Natural killer cell treated with Interleukin-12 subunit alpha and Interleukin-12 subunit beta and Interleukin-15 and Interleukin-18, amount 100 ng/mL, for 72 hours (primary cell): ENCODE measurements around the gene KCNQ1. TPM values are rescaled to one million over a fixed set of nuclear protein-coding genes. Genes with fewer than 3 reads are reported as not detected.

ENCODE experiments used
- ATAC-seq, 2 donors: fragments of 150-1000 bp; cut with Tn5 transposase in 1 of 2; sonication (Bioruptor Pico), chemical (Tn5 transposase) in 1 of 2; 2 replicates each; pipeline ENCODE4 v1.10.0; 2021
- DNase-seq: peaks from one replicate; pipeline ENCODE4 v3.0.0; 2022; ENCODE audit warnings: low spot score
- H3K27ac Mint-ChIP-seq, 2 donors: 1 replicate in 1 of 2; 2 replicates in 1 of 2; pipeline ENCODE4 v1.8.0; 2022; ENCODE audit warnings: mixed read lengths in 2 of 2, mild to moderate bottlenecking in 1 of 2, moderate library complexity in 1 of 2
- H3K27me3 Mint-ChIP-seq, 2 donors: 1 replicate in 1 of 2; 2 replicates in 1 of 2; pipeline ENCODE4 v1.8.0; 2022; ENCODE audit warnings: mixed read lengths in 2 of 2
- H3K36me3 Mint-ChIP-seq: one replicate; pipeline ENCODE4 v1.8.0; 2022; ENCODE audit warnings: mixed read lengths
- H3K4me1 Mint-ChIP-seq, 2 donors: 1 replicate in 1 of 2; 2 replicates in 1 of 2; pipeline ENCODE4 v1.8.0; 2022; ENCODE audit warnings: low read depth in 2 of 2, mixed read lengths in 2 of 2, mild to moderate bottlenecking in 1 of 2
- H3K4me3 Mint-ChIP-seq: one replicate; pipeline ENCODE4 v1.8.0; 2022; ENCODE audit warnings: mixed read lengths
- H3K9me3 Mint-ChIP-seq: 2 replicates; pipeline ENCODE4 v1.8.0; 2022; ENCODE audit warnings: mixed read lengths
- total RNA-seq, 2 donors: library from RNA; stranded (reverse); gene quantifications; one replicate each; pipeline ENCODE4 v1.2.3, GENCODE V29; 2022

Gene KCNQ1
- total RNA-seq, 2 donors from 2014 or later, result 0.19 to 1.4 TPM

GRCh38 chr11:2813141-2813908 lies 368.5 kb downstream of the KCNQ1 start:
- DNase-seq (no peak), ATAC-seq (no peak)
- Mint-ChIP-seq H3K9me3 (peaks cover 3% of the 10 kb centered on the region), H3K4me3 (no peak overlapping the region), H3K27me3 (peaks cover 33 to 46% of the 10 kb centered on the region in 2 donors), H3K36me3 (peaks cover 5% of the 10 kb centered on the region), H3K4me1 (peaks cover 9 to 14% of the 10 kb centered on the region in 2 donors), H3K27ac (no peak overlapping the region)

DNA sequence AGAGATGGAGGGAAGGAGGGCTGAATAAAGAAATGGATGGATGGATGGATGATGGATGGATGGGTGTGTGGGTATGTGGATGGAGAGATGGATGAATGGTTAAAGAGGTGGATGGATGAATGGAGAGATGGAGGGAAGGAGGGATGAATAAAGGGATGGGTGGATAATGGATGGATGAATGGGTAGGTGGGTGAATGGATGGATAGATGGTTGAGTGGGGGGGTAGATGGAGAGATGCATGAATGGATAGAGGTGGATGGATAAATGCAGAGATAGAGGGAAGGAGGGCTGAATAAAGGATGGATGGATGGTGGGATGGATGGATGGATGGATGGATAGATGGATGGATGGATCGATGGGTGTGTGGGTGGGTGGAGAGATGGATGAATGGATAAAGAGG lies 369.2 kb downstream of the KCNQ1 start:
- no peak overlapping the region for H3K4me3 Mint-ChIP-seq

GRCh38 chr11:2814751-2815150 lies 369.9 kb downstream of the KCNQ1 start:
- no peak overlapping the region for H3K27ac Mint-ChIP-seq
- peaks cover 13% of the 10 kb centered on the region for H3K36me3 Mint-ChIP-seq
- peaks cover under 1 to 2% of the 10 kb centered on the region in 2 donors for H3K4me1 Mint-ChIP-seq
- no peak overlapping the region for H3K4me3 Mint-ChIP-seq
- peaks cover 3% of the 10 kb centered on the region for H3K9me3 Mint-ChIP-seq
- DNase-seq (no peak), ATAC-seq (no peak)
- peaks cover 26 to 32% of the 10 kb centered on the region in 2 donors for H3K27me3 Mint-ChIP-seq

More for the DNA sequence above, 369.2 kb downstream of the KCNQ1 start:
- DNase-seq (no peak), ATAC-seq (no peak)
- H3K27ac Mint-ChIP-seq, result no peak overlapping the region
- peaks cover 5% of the 10 kb centered on the region for H3K36me3 Mint-ChIP-seq
- H3K4me1 Mint-ChIP-seq, result peaks cover 5 to 9% of the 10 kb centered on the region in 2 donors
- H3K9me3 Mint-ChIP-seq, result peaks cover 3% of the 10 kb centered on the region
- peaks cover 29 to 40% of the 10 kb centered on the region in 2 donors for H3K27me3 Mint-ChIP-seq

DNA sequence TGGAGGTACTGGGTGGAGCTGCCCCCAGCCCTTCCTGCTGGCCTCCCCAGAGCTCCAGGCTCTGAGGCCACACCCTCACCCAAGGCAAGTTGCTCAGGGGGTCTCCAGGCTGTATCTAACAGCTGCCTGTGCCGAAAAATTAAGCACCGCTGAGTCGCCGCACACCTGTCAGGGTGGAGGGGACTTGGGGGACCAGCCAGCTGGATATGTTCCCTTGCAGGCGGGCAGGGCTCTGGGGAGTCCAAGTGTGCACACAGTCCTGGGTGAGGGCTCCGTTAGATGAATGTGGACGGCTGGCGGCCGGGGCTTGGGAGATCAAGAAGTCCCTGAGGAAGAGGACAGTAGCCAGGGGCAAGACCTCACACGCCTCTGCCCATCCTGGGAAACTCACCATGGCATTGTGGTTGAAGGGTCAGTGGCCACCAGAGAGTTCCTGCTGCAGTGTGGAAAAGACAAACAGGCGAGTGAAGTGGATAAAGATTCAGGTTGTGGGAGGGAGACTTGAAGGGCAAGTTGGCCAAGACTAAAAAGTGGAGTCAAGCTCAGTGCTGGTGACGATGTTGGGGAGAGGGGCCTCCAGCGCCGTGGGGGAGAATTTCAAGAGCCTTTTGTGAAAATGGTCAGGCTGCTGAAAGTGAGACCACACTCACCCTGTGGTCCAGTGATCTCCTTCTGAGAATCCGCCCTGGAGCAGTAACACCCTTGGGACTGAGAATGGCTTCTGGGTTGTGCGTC lies 371.1 kb downstream of the KCNQ1 start:
- H3K36me3 Mint-ChIP-seq, result peaks cover 14% of the 10 kb centered on the region
- peaks cover 5% of the 10 kb centered on the region for H3K9me3 Mint-ChIP-seq
- no peak for DNase-seq
- no peaks in the 10 kb centered on the region for H3K4me1 Mint-ChIP-seq
- ATAC-seq, result no peak
- no peak overlapping the region for H3K27ac Mint-ChIP-seq
- H3K27me3 Mint-ChIP-seq, result peaks cover 20 to 21% of the 10 kb centered on the region in 2 donors
- H3K4me3 Mint-ChIP-seq, result no peak overlapping the region

- Mint-ChIP-seq H3K4me3 (no peak overlapping the region), H3K9me3 (peaks cover 5% of the 10 kb centered on the region), H3K27me3 (peaks cover 20 to 21% of the 10 kb centered on the region in 2 donors)
Measured at GRCh38 chr11:2816523-2816922, 371.7 kb downstream of the KCNQ1 start.

GRCh38 chr11:2816941-2817421 lies 372.2 kb downstream of the KCNQ1 start:
- H3K4me3 Mint-ChIP-seq, result no peak overlapping the region
- H3K27me3 Mint-ChIP-seq, result peaks cover 20 to 26% of the 10 kb centered on the region in 2 donors
- DNase-seq (no peak), ATAC-seq (no peak)
- peaks cover 5% of the 10 kb centered on the region for H3K9me3 Mint-ChIP-seq
- H3K27ac Mint-ChIP-seq, result no peak overlapping the region
- peaks cover 18% of the 10 kb centered on the region for H3K36me3 Mint-ChIP-seq
- no peaks in the 10 kb centered on the region for H3K4me1 Mint-ChIP-seq

More at GRCh38 chr11:2816523-2816922, 371.7 kb downstream of the KCNQ1 start:
- no peak overlapping the region for H3K27ac Mint-ChIP-seq
- H3K36me3 Mint-ChIP-seq, result peaks cover 14% of the 10 kb centered on the region
- DNase-seq (no peak), ATAC-seq (no peak)
- no peaks in the 10 kb centered on the region for H3K4me1 Mint-ChIP-seq

DNA sequence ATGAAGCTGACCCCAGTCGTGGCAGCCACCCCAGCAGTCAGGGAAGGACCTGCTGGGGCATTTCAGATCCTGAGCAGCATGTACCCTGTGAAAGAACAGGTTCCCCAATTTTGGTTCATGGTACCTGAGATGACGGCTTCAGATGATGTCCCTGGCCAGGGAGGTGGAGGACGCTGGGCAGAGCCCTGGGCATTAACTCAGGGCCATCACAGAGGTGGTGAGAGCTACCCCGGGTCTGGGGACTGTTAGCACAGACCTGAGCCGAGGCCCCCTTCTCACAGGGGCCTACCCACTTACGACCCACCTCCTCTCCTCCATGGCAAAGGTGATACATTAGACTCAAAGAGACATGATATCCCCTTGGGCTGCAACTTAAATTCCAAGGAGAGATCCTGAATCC lies 372.6 kb downstream of the KCNQ1 start:
- peaks cover 20 to 30% of the 10 kb centered on the region in 2 donors for H3K27me3 Mint-ChIP-seq
- no peak overlapping the region for H3K27ac Mint-ChIP-seq
- ATAC-seq (no peak), DNase-seq (no peak)
- H3K4me1 Mint-ChIP-seq, result no peaks in the 10 kb centered on the region
- peaks cover 5% of the 10 kb centered on the region for H3K9me3 Mint-ChIP-seq
- H3K4me3 Mint-ChIP-seq, result no peak overlapping the region
- H3K36me3 Mint-ChIP-seq, result peaks cover 22% of the 10 kb centered on the region

DNA sequence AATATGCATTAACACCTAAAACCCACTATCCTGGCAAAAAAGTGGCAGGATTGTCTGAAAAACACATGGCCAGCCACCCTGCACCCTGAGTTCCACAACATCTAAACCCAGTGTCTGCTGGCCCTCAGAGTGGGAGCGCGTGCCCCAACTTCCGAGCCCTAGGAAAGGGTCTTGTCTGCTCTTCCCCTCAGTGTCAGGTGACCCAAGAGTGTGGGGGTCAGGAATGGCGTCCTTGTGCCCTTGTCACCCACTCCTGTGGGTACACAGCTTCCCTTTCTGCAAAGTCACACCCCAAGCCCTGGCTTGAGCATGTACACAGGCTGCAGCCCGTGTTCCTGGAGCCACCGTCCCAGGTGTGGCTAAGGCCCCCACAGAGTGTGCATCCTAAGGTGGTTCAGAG lies 373.2 kb downstream of the KCNQ1 start:
- H3K27ac Mint-ChIP-seq, result no peak overlapping the region
- no peak for DNase-seq
- H3K27me3 Mint-ChIP-seq, result peaks cover 18 to 32% of the 10 kb centered on the region in 2 donors
- no peak overlapping the region for H3K4me3 Mint-ChIP-seq
- ATAC-seq, result no peak
- H3K9me3 Mint-ChIP-seq, result peaks cover 5% of the 10 kb centered on the region
- H3K4me1 Mint-ChIP-seq, result no peaks in the 10 kb centered on the region
- peaks cover 28% of the 10 kb centered on the region for H3K36me3 Mint-ChIP-seq

GRCh38 chr11:2818503-2818902 lies 373.7 kb downstream of the KCNQ1 start:
- DNase-seq (no peak), ATAC-seq (peak; percentile 13 to 22)
- peaks cover 31% of the 10 kb centered on the region for H3K36me3 Mint-ChIP-seq
- peaks cover 5% of the 10 kb centered on the region for H3K9me3 Mint-ChIP-seq
- H3K27me3 Mint-ChIP-seq, result peaks cover 16 to 32% of the 10 kb centered on the region in 2 donors
- no peaks in the 10 kb centered on the region for H3K4me1 Mint-ChIP-seq
- no peak overlapping the region for H3K4me3 Mint-ChIP-seq
- H3K27ac Mint-ChIP-seq, result no peak overlapping the region

DNA sequence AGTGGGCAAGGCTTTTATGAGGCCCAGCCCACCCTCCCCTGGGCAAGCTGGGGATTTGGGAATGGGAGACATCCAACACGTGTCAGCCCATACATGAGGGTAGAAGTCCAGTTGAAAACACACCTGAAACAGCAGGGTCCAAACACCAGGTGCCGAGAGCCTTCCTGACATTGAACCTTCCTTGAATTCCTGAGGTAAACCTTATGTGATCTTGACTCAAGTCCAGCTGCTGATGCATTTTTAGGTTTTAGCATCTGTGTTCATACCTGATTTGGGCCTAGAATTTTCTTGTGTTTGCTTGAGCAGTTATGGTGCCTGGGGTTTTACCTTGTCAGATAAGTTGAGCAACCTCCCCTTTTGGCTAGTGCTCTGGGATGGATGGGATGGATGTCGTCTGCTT lies 374.5 kb downstream of the KCNQ1 start:
- Mint-ChIP-seq H3K9me3 (peaks cover 5% of the 10 kb centered on the region), H3K4me3 (no peak overlapping the region), H3K36me3 (peaks cover 31% of the 10 kb centered on the region), H3K27me3 (peaks cover 15 to 30% of the 10 kb centered on the region in 2 donors), H3K27ac (no peak overlapping the region), H3K4me1 (no peaks in the 10 kb centered on the region)
- no peak for ATAC-seq
- no peak for DNase-seq

DNA sequence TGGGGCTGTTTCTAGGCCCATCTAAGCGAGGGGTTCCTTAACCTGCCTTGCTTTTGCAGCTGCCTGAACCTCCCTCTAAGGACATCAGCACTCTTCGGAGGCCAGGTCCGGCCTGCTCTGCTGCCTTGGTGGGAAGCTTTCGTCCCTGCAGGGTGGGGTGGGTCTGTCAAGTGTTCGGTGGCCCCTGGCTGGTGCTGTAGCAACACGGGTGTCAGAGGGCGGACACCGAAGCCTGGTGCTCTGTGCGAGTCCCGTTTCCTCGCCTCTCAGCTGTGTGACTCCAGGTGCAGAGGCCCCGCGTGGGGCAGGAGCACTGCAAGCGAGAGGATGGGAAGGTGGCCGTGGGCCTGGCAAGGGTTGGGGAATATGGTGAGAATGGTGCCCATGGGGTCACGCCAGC lies 376.2 kb downstream of the KCNQ1 start:
- no peaks in the 10 kb centered on the region for H3K4me1 Mint-ChIP-seq
- peaks cover 28% of the 10 kb centered on the region for H3K36me3 Mint-ChIP-seq
- ATAC-seq (no peak), DNase-seq (no peak)
- H3K27ac Mint-ChIP-seq, result no peak overlapping the region
- peaks cover 14 to 25% of the 10 kb centered on the region in 2 donors for H3K27me3 Mint-ChIP-seq
- no peak overlapping the region for H3K4me3 Mint-ChIP-seq
- peaks cover 4% of the 10 kb centered on the region for H3K9me3 Mint-ChIP-seq

DNA sequence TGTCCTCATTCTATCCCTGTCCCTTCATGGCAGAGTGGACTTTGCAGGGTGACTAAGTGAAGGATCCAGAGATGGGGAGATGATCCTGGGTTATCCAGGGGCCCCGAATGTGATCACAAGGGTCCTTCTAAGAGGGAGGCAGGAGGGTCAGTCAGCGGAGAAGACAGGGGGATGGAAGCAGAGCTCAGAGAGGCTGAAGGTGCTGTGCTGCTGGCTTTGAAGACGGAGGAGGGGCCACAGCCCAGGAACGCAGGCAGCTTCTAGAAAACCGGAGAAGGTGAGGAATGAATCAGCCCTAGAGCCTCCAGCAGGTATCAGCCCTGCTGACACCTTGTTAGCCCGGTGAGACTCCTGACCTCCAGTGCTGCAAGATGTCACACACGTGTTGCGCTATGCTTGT lies 377.1 kb downstream of the KCNQ1 start:
- peaks cover 17 to 25% of the 10 kb centered on the region in 2 donors for H3K27me3 Mint-ChIP-seq
- H3K27ac Mint-ChIP-seq, result no peak overlapping the region
- no peaks in the 10 kb centered on the region for H3K4me1 Mint-ChIP-seq
- peaks cover 26% of the 10 kb centered on the region for H3K36me3 Mint-ChIP-seq
- ATAC-seq (no peak), DNase-seq (no peak)
- H3K4me3 Mint-ChIP-seq, result no peak overlapping the region
- H3K9me3 Mint-ChIP-seq, result peaks cover 2% of the 10 kb centered on the region

- Mint-ChIP-seq H3K27me3 (peaks cover 31 to 34% of the 10 kb centered on the region in 2 donors), H3K4me3 (no peak overlapping the region), H3K9me3 (peaks cover 9% of the 10 kb centered on the region), H3K4me1 (no peaks in the 10 kb centered on the region), H3K36me3 (peaks cover 32% of the 10 kb centered on the region), H3K27ac (no peak overlapping the region)
- ATAC-seq (peak in 1 of 2 donors; percentile 30), DNase-seq (no peak)
Measured at GRCh38 chr11:2824851-2825250, 380.0 kb downstream of the KCNQ1 start.
